AG08395 (cell line): Measurements from ENCODE around the gene SPRR3.

Source experiments
- DNase-seq: peaks from one replicate; pipeline ENCODE4 v3.0.0; 2012; ENCODE audit warnings: mixed read lengths, low spot score

The SPRR3 gene, protein sequence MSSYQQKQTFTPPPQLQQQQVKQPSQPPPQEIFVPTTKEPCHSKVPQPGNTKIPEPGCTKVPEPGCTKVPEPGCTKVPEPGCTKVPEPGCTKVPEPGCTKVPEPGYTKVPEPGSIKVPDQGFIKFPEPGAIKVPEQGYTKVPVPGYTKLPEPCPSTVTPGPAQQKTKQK

DNA sequence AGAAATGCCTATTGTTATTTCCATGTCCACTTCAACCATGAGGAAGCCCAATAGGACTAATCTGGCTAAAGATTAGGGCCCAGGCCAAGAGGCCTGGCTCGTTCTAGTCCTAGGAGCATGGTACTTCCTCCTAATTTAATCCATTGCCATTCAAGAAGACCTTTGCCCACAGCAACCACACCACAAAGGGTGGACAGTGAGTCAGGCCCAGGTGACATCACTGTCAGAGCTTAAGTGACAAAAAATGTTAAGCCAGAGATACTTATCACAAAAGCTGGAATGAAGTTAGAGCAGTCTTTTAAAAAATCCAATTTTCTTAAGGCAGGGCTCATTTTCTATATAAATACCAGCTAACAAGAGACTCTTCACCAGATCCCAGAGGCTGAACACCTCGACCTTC, at the start of gene SPRR3:
TSS of gene SPRR3 (plus strand) at position 368 of the 400 bp plus-strand sequence. CDS start 1,272 bp downstream, outside the sequence.
- DNase-seq, result no peak

DNA sequence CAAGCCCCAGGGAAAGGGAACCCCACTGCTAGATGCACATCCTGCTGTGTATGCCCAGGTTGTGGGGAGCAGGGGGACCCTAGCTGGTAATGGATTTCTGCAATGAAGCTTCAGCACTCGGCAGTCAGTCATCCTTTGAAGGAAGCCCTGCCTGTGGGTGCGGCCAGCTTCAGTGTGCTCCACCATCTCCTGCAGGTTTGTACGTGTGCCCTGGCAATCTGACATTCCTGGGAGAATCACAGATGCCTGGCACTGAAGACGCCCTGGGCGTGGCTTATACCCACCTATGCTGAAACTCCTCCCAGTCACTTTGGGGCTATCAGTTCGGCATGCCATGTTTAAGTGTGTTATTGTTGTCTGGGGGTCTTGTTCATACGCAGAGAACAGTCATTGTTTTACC, 47.8 kb upstream of the SPRR3 start:
- no peak for DNase-seq

DNA sequence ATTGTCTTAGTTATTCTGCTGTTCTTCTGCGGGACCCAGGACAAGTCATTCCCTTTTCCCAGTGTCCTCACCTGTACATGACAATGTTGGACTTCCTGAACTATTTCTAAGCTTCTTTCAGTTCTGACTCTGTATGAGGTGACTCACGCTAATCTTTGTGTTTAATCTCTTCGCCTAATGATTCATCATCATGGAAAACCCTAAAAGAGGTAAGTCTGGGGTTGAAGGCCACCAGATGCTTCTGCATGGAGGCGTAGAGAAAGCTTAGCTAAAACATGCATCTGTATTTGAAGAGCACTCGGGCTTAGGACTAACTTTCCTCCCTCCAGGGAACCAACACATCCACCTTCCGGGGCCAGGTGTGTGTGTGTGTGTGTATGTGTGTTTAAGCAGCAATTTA, 47.1 kb upstream of the SPRR3 start:
- DNase-seq, result no peak

DNA sequence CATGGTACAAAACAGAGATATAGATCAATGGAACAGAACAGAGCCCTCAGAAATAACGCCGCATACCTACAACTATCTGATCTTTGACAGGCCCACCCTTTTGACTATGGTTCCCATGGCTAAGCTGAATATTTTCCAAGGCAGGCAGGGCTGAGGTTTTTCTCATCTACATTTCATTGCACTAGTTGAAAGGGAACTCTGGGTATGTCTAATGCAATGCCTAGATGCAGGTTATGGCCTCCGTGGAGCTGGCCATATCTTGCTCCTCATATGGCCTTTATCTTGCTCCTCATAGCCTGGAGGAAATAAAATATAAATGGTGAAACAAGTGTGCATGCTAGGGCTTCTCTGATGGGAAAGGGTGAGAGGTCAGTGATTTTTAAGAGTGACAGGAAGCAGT, 44.0 kb upstream of the SPRR3 start:
- no peak for DNase-seq

DNA sequence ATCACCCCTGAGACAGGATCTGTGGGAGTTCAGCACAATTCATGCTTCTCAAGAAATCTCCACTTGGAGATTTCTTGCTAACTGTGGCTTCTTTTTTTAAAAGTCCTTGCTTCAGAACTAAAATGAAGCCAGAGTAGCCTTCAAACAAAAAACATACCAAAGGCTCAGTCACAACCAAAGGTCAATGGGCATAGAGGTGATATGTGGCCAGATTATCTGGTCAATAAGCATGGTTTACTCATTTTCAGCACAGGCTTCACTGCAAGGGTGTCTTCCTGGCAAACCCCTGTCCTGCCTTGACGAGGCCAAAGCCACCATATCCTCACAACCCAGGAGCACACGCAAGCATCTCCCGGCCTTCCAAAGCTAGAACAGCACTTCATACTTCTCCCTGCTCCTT, 42.3 kb upstream of the SPRR3 start:
- no peak for DNase-seq

DNA sequence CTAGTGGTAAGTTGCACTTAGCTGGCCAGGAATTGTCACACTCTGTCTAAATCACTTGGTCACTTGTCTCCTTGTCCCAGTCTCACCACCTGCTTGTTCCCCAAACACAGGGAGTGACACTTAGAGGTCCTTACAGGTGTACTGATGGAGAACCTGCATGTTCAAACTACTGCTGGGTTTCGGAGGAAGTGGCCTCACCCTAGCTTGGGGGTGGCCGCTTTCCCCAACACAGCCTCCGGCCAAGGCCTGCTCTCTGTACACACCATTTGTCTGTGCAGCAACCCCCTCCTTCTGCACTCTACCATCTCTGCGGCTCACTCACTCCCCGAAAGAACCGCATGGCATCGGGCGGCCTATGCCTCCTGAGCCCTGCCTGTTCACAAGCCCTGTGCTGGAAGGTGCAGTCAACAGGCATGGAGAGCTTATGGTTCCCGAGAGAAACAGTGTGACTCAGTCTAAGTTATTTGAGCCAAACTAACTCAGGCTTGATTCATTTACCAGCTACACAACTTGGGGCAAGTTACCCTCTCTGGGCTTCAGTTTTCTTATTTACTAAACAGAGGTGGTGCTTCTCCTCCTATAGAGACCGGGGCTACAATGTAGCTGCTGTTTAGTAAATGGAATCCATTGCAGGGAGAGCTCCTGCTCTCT, 41.6 kb upstream of the SPRR3 start:
- no peak for DNase-seq

DNA sequence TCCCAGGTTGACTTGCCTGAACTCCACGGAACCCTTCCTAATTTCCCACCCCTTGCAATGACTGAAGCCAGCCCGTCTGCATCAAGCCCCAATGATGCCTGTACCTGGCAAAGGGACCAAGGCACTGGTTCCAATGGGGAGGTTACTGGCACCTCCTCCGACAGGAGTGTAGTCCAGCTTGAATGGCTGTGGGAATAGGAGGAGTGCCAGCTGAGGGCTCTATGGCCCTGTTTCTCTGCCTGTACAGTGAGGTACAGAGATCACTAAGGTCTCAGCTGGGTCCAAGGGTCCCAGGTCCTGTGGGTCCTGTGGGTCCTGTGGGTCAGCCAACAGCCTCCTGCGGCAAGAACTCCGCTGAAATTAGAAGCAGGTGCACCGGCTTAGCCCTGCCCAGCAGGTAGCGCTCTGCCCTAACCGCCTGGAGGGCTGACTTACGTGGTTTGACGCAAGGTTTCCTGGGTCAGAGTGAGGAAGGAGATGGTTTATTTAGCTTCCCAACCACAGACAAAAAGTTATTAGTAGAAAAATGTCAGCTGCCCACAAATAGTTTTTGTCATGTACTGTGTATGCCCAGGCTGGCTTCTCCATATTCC, 41.0 kb upstream of the SPRR3 start:
- DNase-seq, result no peak

DNA sequence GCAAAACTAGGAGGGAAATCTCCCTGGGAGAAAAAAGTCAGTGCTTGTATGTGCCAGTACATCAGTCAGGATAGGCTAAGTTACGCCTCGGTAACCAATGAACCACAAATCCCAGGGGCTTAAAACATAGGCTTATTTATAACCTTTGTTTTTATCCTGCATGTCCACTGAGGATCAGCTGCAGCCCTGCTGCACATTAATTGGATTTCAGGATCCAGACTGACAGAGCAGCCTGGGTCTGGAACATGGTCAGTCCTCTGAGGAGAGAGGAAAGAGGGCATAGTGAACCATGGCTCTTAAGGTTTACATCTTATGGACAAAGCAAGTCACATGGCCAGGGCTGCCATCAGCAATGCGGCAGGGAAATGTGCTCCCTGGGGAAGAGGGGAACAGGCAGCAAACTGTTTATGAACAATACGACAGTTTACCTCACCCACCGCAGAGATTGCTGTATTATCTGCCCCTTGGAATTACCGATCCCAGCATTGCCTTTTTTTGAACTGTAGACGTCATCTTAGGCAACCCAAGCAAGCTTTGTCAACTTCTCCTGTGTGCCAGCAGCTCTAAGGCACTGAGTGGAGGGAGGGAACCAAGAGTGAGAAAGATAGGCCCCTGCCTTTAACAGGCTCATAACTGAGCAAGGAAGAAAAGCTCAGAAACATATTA, 40.2 kb upstream of the SPRR3 start:
- DNase-seq, result no peak

DNA sequence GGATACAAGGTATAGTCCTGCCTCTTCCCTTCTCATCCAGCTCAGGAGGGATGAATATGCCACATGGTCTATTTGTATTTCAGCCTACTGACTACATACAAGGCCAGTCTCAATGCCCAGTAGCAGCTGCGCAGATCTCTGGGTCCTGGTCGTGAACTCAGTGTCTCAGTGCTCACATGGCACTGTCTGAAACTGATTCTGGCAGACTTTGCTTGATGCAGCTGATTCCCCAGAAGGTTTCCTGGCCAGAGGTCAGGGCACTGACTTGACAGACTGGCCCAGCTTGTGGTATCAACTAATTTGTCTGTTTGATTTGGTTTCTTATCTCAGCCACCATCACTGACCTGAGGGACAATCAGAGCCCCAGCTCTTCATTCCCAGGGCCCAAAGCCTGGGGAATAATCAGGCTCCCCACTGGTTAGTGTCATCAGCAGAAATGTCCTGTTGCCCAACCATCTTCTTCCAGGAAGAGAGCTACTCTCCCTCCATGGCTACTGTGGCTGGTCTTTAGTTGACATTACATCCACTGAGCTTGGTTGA, 38.6 kb upstream of the SPRR3 start:
- DNase-seq, result no peak

DNA sequence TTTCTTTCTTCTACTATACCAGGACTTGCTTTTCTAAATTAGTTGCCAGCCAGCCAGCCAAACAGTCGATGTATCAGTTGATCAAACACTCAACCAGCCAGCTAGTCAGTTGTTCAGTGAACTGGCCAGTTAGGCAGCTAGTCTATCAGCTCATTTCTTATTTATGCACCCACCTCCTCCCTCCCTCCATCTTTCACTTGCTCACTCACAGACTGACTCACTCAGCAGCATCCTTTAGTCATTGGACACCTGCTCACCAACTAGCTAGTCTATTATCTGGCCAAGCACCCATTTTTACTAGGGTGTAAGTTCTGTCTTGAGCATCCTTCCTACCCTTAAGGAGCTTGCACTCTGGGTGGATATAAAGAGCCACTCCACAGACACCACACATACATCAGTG, 37.0 kb upstream of the SPRR3 start:
- no peak for DNase-seq

DNA sequence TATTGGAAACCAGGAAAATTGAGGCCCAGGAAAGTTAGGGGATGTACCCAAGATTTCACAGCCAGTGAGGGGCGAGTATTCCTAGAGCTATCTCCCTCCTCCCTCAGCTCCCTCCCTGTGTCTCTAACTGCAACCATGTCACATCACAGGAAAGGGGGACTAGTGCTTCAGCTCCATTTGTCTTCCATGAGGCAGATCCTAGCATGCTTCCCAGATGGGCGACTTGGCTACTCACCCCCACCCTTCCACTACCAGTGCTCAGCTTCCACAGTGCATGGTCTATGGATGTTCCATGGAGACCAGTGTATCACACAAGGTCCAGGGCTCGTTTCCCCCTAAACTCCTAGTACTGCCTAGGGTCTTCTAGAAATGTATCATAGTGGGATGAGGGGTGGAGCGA, 35.7 kb upstream of the SPRR3 start:
- DNase-seq, result no peak

DNA sequence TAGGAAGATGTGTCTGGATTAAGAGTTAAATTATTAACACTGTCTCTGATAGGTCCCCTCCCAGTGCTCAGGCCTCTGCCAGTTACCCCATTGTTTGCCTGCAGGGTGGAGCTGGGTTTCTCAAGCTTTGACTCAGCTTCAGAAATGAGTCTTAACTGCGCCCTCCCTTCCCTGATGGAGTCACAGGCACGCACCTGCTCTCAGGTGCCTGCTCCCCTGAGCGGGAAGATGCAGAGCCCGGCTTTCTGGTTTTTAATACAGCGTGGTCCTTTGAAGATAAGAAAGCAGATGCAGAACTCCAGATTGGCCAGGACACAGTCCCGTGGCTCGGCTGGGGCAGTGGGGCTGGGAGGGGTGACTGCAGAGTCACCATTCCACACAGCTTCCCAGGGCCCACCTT, 34.3 kb upstream of the SPRR3 start:
- no peak for DNase-seq

DNA sequence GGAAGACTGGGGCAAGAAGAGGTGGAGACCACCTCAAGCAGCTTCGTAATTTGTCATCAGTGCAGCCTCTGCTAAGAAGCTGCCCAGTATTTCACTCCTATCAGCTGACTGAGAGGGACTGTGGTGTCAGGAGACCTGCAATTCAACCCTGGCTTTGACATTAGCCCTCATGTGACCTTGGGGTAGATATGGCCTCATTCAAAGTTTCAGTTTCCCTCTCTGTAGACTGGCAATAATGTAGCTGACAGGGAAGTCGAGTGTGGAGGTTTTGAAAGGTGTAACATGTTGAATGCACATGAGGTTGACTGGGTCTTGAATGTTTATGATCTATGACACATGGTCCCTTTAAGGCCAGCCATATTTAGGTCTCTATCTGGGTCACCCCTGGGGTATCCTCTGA, 33.3 kb upstream of the SPRR3 start:
- no peak for DNase-seq

DNA sequence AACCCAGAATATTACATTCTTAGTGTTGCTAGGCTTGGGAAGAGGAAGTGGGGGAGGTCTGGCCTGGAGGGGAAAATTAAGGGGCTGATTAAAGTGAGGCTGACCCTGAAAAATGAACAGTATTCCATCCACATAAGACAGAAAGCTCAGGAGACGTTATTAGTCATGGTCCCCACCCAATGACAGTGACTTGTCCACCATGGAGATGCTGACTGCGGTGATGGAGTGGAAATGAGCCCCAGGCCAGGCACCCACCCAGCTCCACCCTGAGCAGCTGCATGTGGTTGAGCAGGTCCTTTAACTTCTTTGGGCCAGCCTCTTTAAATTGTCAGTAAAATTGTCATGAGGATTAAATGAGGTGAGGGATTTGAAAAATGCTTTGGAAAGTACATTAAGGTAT, 32.5 kb upstream of the SPRR3 start:
- no peak for DNase-seq

DNA sequence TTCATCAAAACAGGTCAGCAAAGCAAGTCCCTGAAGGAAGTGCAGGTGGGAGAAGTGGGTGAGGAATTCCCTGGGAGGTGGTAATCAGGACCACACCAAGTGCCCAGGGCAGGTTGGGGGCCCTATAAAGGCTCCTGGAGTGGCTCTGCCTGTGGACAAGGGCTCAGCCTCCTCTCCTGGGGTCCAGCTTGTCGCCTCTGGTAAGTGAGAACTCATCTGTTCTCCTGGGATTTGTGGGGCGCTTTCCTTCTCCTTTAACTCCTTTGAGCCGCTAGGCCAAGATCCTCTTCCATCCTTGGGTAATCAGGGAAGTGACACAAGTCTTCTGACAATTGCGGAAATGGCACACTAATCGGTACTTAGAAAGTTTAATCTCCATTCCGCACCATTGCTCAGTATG, 31.1 kb upstream of the SPRR3 start, which contains the start of gene SPRR4:
TSS of gene SPRR4 (plus strand) at position 154 of the 400 bp plus-strand sequence. CDS start 1,243 bp downstream, outside the sequence.
- no peak for DNase-seq

DNA sequence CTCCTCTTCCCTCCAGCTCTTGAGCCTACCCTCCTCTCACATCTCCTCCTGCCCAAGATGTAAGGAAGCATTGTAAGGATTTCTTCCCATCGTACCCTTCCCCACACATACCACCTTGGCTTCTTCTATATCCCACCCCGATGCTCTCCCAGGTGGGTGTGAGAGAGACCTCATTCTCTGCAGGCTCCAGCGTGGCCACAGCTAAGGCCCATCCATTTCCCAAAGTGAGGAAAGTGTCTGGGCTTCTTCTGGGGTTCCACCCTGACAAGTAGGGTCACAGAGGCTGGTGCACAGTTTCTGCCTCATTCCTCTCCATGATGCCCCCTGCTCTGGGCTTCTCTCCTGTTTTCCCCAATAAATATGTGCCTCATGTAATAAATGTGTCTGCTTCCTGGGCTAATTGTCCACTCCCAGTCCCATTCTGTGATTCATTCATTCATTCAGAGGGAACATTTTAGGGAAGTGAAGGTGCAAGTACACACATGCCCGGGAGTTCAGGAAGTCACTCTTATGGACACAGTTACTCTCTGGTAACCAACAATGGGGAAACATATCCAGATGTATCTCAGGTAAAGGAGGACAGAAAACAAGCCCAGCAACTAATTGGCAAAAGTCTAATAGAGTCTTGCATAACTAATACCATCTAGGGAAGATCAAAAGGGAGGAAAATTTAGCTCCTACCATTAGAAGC, 29.2 kb upstream of the SPRR3 start:
- DNase-seq, result no peak

DNA sequence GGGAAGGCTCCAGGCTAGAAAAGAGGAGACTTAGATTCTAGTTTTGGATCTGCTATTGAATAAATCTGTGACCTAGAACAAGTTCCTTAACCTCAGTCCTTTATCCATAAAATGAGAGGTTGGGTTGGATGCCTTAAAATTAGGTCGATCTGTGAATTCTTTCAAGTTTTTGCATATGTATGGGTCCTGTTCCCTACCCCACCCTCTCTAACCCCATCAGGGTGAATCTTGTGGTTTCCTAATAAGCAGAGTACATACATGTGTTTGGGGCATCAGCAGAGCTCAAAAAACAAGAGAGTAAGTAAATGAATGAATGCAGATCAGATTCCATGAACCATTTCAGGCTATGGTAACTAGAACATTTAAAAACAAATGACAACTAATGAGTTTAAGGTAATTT, 24.9 kb upstream of the SPRR3 start:
- DNase-seq, result no peak

DNA sequence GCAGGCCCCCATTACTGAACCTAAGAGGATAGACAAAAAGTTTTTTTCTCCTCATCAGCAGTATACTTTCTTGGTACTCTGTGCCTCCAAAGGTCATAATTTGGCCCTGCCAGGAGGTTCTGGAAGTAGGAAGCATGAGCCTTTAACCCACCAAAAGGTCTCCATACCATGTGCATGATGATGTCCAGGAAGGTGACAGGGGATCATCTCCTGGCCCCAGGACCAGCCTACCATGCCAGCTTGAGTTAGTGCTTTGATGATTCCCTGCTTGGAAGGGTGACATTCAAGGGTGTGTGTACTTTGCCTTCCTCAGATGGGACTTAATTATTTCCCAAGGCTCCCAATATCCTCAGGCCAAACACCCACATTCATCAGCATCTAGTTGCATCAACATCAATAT, 23.9 kb upstream of the SPRR3 start:
- DNase-seq, result no peak

DNA sequence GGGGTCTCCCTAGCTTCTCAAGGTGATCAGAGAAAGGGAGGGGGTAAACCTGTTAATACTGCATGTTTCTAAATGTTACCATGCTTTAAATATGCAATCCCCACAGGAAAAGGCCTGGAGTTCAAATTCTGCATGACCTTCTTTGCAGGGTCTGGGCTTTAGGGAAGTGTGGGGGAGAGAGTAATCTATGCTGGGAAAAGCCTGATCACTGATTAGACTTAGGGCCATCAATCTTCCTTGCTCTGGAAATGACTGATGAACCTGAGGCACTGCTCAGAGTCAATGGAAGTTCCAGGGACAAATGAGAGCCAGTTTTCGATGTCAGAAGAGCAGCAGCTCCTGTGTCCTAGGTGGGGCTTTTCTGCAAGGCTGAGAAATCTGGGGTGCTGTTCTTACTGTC, 20.9 kb upstream of the SPRR3 start:
- no peak for DNase-seq

DNA sequence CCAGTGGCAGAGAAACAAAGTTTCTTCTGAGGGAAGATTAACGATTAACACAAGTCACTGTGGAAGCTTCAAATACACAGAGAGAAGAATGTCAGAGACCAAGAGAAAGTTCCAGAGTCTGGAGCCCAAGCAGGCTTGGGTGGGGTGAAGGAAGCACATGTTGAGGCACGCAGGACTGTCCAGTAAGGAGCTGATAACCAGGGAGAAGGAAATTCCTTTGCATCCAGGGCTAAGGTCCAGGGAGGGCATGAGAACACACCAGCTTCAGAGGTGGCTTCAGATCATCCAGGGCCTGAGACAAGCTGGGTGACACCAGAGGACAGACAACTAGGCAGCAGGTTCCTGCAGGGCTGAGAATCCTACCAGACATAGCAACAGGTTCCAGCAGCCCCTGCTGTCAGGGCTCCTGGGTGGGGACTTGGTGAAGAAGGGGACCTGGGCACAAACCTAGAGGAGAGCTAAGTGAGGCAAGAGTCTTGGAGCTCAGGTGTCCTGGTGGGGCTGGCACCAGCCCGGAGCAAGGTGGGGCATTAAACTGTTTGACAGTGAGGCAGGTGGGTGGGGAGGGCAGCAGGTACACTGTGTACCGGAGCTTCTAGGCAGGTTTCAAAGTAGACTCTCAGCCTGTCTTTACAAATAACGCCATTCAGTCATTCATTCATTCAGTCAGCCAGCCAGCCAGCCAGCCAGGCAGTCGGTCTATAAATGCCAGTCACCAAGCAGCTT, 20.2 kb upstream of the SPRR3 start:
- DNase-seq, result no peak

DNA sequence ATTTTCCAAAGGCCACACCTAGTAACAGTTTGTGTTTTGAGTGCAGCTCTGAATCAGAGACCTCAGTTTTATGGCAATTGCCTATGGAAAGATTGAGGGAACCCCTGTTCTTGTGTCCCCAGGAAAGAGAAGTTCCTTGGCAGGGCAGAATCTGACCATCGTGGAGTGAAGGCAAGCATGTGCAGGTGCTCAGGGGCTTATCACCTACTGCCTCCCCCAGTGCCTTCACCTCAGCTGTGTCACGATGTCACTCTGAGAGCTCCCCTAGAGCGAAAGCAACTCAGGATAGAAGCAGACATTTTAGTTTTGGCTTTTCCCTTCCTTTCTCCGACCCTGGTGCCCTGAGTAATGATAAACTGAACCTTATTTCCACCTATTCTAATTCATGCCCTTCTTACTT, 19.5 kb upstream of the SPRR3 start:
- no peak for DNase-seq

DNA sequence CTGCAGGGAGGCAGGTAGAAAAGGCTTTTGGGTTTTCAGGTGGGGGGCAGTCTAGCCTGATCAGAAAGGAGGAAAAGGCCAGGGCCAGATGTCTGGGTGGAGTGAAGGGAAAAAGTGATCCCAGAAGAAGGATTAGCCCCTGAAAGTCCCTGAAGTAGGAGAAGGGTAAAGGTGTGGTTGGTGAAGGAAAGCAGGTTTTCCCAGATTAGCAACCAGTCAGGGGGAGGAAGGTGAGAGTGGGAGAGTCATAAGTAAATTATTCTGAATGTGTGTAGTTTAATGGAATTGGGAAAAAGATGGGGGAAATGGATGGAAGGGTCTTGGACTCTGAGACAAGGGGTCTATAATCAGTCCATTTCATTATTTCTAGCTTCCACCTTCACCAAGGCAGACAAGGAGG, 18.3 kb upstream of the SPRR3 start:
- no peak for DNase-seq
